GM18868 (cell line): Measurements from ENCODE around the gene ADAMTS15.

Source experiments
- ATAC-seq: cut with Tn5 transposase; IDR thresholded peaks from one replicate; pipeline ENCODE4 v1.9.1; 2021; ENCODE audit warnings: mild to moderate bottlenecking, moderate library complexity; ENCODE audit not compliant: unreplicated experiment

ADAMTS15 gene, protein sequence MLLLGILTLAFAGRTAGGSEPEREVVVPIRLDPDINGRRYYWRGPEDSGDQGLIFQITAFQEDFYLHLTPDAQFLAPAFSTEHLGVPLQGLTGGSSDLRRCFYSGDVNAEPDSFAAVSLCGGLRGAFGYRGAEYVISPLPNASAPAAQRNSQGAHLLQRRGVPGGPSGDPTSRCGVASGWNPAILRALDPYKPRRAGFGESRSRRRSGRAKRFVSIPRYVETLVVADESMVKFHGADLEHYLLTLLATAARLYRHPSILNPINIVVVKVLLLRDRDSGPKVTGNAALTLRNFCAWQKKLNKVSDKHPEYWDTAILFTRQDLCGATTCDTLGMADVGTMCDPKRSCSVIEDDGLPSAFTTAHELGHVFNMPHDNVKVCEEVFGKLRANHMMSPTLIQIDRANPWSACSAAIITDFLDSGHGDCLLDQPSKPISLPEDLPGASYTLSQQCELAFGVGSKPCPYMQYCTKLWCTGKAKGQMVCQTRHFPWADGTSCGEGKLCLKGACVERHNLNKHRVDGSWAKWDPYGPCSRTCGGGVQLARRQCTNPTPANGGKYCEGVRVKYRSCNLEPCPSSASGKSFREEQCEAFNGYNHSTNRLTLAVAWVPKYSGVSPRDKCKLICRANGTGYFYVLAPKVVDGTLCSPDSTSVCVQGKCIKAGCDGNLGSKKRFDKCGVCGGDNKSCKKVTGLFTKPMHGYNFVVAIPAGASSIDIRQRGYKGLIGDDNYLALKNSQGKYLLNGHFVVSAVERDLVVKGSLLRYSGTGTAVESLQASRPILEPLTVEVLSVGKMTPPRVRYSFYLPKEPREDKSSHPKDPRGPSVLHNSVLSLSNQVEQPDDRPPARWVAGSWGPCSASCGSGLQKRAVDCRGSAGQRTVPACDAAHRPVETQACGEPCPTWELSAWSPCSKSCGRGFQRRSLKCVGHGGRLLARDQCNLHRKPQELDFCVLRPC

DNA sequence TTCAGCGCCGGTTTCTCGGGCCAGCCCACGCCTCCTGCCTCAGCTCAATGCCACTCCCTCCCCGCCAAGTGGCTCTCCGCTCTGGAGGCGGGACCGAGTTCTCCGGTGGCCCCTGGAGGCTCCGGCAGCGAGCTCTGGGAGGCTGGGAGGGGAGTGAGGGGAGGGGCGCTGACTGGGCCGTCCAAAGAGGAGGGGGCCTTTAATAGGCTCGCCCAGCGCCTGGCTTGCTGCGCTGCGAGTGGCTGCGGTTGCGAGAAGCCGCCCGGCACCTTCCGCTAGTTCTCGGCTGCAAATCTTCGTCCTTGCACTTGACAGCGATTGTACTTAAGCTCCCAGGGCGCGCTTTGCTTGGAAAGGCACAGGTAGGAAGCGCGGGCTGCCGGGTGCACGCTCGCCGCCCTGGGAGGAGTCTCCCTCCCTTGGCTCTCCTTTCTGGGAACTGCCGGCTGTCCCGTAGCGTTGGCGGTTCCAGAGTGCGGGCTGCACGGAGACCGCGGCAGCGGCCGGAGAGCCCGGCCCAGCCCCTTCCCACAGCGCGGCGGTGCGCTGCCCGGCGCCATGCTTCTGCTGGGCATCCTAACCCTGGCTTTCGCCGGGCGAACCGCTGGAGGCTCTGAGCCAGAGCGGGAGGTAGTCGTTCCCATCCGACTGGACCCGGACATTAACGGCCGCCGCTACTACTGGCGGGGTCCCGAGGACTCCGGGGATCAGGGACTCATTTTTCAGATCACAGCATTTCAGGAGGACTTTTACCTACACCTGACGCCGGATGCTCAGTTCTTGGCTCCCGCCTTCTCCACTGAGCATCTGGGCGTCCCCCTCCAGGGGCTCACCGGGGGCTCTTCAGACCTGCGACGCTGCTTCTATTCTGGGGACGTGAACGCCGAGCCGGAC lies at the start of gene ADAMTS15:
Gene ADAMTS15, plus strand, starts transcription at position 230 of the 894 bp plus-strand sequence. Its CDS starts 329 bp downstream, at position 559.
- ATAC-seq: no peak

DNA sequence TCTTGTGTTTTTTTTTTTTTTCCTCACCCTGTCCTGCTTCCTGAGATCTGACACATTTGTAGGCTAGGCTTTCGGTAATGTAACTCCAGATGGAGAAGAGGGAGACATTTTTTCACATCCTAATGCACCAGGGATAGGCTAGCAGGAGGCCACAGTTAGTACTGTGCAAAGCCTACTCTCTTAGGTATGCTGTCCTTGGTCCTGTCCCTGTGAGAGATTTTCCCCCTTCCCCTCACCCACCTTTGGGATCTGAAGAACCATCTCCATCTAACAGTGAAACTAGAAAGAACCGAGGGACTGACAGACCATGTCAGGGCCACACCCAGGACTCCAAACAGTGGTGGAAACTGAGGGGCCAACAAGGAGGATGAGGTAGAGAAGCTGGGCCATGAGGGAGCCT lies 49.2 kb upstream of the ADAMTS15 start:
- no peak for ATAC-seq

DNA sequence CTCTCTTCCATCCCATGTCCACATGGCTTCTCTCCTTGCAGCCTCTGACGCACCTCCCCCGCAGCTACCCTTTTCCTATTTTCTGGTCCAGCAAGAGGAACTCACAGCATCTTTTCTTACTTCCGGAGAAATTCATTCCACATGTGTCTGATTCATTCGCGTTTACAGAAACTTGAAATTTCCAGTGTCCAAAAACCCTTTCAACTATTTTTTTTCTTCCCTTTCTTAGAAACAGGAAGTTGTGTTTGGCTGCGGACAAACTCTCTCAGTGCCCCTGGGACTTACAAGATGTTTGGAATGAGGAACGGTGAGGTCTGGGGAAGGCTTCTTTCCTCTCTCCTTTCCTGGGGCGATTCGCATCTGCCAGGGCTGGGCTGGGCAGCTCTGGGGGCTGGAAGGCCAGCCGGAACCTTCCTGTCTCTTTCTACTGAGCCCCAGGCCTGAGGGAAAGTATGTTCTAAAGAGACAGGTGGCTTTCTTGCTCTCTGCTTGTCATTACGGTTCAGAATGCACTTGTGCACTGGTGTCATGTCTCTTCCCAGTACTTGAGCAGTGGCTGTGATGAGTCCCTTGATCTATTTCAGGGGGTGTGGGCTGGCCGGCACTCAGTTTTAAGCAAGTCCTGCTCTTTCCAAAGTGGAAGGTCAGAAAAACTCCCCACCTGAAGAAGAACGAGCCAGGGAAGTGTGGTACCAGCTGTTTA lies 47.5 kb upstream of the ADAMTS15 start:
- no peak for ATAC-seq

- ATAC-seq: no peak
Observed at GRCh38 chr11:130402570-130402969, 45.9 kb upstream of the ADAMTS15 start.

DNA sequence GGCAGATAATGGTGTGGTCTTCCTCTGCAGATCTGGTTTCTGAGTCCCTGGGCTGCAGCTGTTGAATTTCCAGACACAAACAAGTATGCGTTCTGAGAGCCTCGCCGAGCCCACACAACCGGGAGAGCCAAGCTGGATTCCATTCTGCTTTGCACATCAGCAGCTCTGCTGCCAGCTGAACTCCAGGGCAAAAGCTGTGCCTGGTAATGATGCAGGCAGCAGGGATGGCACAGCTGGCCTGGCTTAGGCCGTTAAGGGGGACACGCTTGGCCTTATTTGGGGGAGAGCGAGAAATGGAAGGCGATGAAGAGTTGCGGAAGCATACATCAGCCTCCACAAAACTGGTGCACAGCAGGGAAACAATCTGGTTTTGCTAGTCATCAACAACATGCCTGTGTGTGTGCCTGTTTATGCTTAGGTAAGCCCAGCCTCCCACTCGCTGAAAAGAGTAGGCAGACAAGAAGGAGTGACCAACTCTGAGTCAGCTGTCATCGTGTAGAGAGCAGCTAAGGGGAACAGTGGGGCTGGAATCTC lies 45.1 kb upstream of the ADAMTS15 start:
- no peak for ATAC-seq

DNA sequence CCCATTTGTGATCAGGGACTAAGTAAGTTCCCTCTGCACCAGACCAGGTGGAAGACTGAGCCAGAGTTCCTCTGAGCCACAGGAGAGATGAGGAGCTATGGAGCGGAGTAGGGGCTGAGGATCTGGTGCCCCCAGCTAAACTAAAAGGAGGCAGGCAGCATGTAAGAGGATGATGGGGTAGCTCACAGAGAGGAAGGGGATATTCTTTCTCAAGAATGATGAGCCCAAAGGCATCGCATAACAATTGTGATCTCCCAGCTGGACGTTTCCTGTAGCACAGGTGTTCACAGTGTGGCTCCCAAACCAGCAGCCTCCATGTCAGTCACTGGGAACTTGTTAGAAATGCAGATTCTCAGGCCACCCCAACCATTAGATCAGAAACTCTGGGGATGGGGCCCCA lies 44.5 kb upstream of the ADAMTS15 start:
- ATAC-seq: no peak

DNA sequence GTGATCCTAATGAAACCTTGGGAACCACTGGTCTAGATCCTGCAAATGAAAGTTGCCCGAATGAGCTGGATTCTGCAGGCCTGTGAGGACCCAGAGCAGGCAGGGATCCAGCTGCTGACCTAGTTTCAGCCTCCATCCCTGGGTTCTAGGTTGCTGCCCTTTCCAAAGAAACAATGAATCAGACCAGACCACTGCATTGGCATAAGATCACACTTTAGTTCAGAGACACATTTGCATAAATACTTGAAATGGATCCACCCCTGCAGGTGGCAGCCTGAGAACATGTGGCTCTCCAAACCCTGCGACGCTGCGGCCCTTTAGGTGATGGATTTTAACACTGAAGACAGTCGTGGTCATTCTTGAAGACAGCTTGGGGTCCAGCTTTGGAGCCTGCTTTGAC lies 43.7 kb upstream of the ADAMTS15 start:
- no peak for ATAC-seq

- no peak for ATAC-seq
Observed at GRCh38 chr11:130405428-130405827, 43.0 kb upstream of the ADAMTS15 start.

DNA sequence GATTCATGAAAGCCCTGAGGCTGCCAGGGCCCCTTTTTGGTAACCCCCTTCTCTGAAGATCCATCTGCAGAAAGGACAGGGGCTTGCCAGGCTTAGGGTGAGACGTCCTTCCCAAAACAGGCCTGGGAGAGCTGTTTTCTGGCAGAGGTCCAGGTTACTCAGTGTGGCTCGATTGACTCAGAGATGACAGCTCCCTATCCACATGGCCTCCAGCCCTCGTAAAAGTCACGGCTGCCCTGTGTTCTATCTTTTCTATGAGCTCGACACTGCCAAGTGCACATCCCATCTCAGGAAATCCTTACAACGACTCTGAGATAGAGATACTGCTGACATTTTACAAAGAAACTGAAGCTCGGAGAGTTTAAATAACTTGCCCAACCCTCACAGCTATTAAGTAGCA lies 40.5 kb upstream of the ADAMTS15 start:
- ATAC-seq: no peak

GRCh38 chr11:130408401-130408890 lies 40.0 kb upstream of the ADAMTS15 start:
- ATAC-seq: no peak

DNA sequence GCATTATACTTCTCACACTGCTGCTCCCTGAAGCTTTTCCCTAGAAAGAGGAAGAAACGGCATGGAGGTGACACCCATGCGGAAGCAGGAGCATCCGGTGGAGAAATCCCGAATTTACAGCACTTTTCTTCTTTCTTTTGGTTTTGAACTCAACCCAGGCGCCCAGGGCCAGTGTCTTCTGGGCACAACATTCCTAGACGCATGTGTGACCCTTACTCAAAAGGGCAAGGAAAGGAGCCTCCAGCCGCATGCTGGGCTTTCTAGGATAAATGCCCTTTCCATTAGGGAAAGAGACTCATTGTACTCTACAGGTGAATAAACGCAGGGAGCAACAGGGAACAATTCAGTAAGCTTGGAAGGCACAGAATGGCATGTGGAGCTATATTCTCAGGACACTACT lies 39.5 kb upstream of the ADAMTS15 start:
- ATAC-seq: no peak

GRCh38 chr11:130409594-130410388 lies 38.7 kb upstream of the ADAMTS15 start:
- no peak for ATAC-seq

DNA sequence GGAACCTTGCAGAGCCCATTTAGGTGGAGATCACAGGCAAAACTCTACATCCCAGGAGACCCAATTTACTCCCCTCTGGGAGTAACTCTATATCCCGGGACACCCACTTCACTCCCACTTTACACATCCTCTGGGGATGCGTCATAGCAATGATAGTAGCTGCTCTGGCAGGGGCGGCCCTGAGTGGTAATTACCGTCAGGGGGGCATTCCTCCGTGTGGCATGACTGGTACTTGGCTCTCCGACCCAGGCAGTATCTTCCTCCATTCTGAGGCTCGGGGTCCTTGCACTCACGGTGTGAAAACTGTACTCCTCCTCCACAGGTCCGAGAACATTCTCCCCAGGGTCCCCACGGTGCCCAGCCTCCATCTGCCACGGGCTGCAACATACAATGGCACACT lies 37.2 kb upstream of the ADAMTS15 start:
- no peak for ATAC-seq

DNA sequence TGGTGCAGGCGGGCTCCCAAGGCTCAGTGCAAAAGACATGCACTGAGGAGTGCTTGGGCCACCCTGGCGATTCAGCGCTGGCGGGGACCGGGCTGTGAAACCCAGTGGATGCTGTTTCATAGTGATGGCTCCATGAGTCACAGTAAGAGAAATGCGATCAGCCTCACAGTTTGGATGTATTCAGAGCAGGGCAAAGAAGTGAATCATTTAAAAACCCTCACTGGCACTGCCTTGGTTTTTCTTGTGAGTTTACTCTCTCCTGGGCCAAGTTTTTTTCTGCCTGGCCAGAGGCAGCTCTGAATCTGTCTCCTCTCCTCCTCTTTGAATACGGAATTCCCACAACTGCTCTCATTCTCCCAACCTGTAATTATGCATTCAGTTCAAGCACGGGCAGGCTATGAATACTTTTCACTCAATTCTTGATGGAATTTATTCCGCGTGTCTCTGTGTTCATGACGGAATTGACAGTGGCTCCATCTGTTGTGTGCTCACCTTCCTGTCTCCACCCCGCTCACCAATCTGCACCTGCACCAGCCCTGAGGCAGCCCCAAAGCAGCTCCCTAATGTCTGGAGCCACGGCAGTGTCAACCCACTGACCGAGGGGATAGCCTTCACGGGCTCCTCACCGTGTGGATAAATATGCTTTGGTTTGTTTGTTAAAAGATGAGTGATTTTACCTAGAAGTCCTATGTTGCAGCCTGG lies 34.9 kb upstream of the ADAMTS15 start:
- ATAC-seq: no peak

- no peak for ATAC-seq
Observed at GRCh38 chr11:130414107-130415080, 34.1 kb upstream of the ADAMTS15 start.

DNA sequence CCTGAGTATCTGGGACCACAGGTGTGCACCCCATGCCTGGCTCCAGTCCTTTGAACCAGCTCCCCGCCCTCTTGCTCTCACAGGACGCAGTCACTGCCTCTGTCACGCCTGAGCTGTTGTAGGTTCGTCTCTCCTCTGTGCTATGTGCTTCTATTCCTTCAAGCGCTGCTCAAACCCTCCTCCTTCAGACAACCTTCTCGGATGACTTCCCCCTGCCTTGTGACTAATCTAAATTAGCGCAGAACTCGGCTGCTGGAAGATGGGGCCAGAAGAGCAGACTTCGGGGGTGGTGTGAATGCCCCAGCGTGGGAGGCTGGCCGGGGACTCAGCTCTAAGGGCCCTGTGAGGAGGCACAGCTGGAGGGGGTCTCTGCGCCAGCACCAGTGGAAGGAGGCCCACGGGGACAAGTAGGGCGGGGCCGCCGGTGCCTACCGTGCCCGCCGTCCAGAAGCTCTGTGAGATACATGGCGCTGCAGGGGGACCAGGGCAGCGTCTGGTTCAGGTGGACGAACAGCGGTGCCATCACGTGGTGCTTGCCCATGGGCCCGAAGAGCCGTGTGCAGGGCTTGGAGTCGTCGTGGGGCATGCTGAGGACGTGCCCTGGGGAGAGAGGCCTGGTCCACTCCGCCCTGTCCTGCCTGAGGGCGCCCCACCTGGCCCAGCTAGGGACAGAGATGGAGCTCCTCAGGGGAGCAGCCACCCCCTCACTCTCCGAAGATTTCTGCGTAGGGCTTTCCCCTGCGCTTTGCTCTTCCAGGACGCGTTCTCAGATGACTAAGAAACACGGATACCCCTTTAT lies 32.5 kb upstream of the ADAMTS15 start:
- no peak for ATAC-seq
